WTC11 (cell line): Measurements from ENCODE around the gene NFATC1.

ENCODE experiments used
- ATF1 ChIP-seq: sonication (generic); formaldehyde crosslinking; IDR thresholded peaks from 2 replicates; pipeline ENCODE4 v1.8.1; 2023; ENCODE audit warnings: mild to moderate bottlenecking, moderate library complexity, missing genetic modification reagents
- CBFB ChIP-seq: sonication (generic); formaldehyde crosslinking; IDR thresholded peaks from 2 replicates; pipeline ENCODE4 v1.8.1; 2022; ENCODE audit warnings: mild to moderate bottlenecking, low read depth, missing genetic modification reagents
- ELF4 ChIP-seq: sonication (generic); formaldehyde crosslinking; IDR thresholded peaks from 2 replicates; pipeline ENCODE4 v1.8.1; 2022; ENCODE audit warnings: low read depth, mild to moderate bottlenecking, moderate library complexity, missing genetic modification reagents
- MYBL2 ChIP-seq: sonication (generic); formaldehyde crosslinking; IDR thresholded peaks from 2 replicates; pipeline ENCODE4 v1.8.1; 2023; ENCODE audit warnings: mild to moderate bottlenecking, moderate library complexity, missing genetic modification reagents
- SMAD3 ChIP-seq: sonication (generic); formaldehyde crosslinking; IDR thresholded peaks from 2 replicates; pipeline ENCODE4 v1.8.0; 2022; ENCODE audit warnings: missing genetic modification reagents, mild to moderate bottlenecking, borderline replicate concordance
- SP1 ChIP-seq: sonication (generic); formaldehyde crosslinking; conservative IDR thresholded peaks from 2 replicates; pipeline ENCODE4 v1.8.1; 2022; ENCODE audit warnings: missing genetic modification reagents
- TEAD4 ChIP-seq: sonication (generic); formaldehyde crosslinking; IDR thresholded peaks from 2 replicates; pipeline ENCODE4 v1.8.0; 2022; ENCODE audit warnings: mild to moderate bottlenecking, missing genetic modification reagents
- ZNF423 ChIP-seq: fragments of 250-450 bp; sonication (Bioruptor Pico); IDR thresholded peaks from 2 replicates; pipeline ENCODE4 v2.1.2; 2022; ENCODE audit warnings: mild to moderate bottlenecking, moderate library complexity
- TF ChIP-seq, protein P1 (sequence below): sonication (generic); formaldehyde crosslinking; IDR thresholded peaks from 2 replicates; pipeline ENCODE4 v1.8.0; 2023; ENCODE audit warnings: missing genetic modification reagents
- TF ChIP-seq, protein P2 (sequence below): sonication (generic); formaldehyde crosslinking; IDR thresholded peaks from 2 replicates; pipeline ENCODE4 v1.8.1; 2022; ENCODE audit warnings: low read depth, mild to moderate bottlenecking, moderate library complexity, missing genetic modification reagents, borderline replicate concordance
- TF ChIP-seq, protein P3 (sequence below): fragments of 200-600 bp; IDR thresholded peaks from 2 replicates; pipeline ENCODE4 v1.8.0; 2022; ENCODE audit warnings: antibody characterized with exemption
- TF ChIP-seq, protein P4 (sequence below): sonication (generic); formaldehyde crosslinking; IDR thresholded peaks from 2 replicates; pipeline ENCODE4 v1.8.0; 2022; ENCODE audit warnings: mild to moderate bottlenecking, missing genetic modification reagents
- TF ChIP-seq, protein P5 (sequence below): sonication (generic); formaldehyde crosslinking; IDR thresholded peaks from 2 replicates; pipeline ENCODE4 v1.8.1; 2023; ENCODE audit warnings: mild to moderate bottlenecking, missing genetic modification reagents, moderate library complexity
- TF ChIP-seq, protein P6 (sequence below): sonication (generic); formaldehyde crosslinking; IDR thresholded peaks from 2 replicates; pipeline ENCODE4 v1.8.1; 2022; ENCODE audit warnings: low read depth, missing genetic modification reagents, borderline replicate concordance

DNA sequence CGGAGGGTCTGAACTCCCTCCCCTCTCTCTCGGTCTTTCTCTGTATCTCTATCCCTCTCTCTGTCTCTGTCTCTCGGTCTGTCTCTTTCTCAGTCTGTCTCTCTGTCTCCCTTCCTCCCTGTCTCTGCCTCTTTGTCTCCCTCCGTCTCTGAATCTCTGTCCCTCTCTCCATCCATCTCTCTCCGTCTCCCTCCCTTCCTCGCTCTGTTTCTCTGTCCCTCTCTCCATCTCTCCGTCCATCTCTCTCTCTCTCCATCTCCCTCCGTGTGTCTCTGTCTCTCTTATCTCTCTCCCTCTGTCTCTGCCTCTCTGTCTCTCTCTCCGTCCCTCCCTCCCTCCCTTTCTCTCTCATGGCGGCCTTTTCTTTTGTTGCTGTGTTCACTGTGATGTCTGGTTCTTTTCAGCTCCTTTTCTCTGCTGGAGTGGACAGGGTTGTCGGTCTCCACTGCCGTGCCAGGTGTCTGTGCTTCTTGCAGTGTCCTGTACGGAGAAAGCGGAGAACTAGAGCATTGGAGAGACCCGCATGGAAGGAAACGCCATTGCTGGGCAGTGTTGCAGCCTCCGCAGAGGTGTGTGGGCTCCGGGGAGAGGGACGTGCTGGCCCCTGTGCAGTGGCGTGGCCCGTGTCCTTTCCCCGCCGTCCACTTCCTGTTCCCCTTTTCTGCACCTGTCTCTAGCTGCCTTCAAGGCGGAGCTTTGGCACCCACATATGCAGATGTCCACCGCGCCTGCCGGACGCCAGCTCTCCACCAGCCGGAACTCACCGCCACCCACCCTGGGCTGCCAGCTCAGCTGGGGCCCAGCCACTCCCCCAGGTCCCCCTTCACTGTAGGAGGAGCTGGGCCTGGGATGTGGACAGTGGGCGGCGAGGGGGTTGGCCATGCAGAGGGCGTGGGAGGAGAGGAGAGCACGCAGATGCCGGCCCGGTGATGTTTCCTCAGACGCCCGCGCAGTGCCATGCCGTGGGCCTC lies 113.1 kb downstream of the NFATC1 start:
- TF ChIP-seq SMAD3 (CRISPR knock-in tag) (no peak), ELF4 (CRISPR knock-in tag) (no peak), ZNF423 (CRISPR knock-in tag) (no peak), CBFB (no peak), TEAD4 (CRISPR knock-in tag) (no peak), SP1 (CRISPR knock-in tag) (no peak), ATF1 (CRISPR knock-in tag) (no peak), MYBL2 (CRISPR knock-in tag) (no peak)
- TF ChIP-seq, protein P1, sequence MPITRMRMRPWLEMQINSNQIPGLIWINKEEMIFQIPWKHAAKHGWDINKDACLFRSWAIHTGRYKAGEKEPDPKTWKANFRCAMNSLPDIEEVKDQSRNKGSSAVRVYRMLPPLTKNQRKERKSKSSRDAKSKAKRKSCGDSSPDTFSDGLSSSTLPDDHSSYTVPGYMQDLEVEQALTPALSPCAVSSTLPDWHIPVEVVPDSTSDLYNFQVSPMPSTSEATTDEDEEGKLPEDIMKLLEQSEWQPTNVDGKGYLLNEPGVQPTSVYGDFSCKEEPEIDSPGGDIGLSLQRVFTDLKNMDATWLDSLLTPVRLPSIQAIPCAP: no peak
- TF ChIP-seq, protein P2, sequence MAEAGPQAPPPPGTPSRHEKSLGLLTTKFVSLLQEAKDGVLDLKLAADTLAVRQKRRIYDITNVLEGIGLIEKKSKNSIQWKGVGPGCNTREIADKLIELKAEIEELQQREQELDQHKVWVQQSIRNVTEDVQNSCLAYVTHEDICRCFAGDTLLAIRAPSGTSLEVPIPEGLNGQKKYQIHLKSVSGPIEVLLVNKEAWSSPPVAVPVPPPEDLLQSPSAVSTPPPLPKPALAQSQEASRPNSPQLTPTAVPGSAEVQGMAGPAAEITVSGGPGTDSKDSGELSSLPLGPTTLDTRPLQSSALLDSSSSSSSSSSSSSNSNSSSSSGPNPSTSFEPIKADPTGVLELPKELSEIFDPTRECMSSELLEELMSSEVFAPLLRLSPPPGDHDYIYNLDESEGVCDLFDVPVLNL: no peak
- TF ChIP-seq, protein P3, sequence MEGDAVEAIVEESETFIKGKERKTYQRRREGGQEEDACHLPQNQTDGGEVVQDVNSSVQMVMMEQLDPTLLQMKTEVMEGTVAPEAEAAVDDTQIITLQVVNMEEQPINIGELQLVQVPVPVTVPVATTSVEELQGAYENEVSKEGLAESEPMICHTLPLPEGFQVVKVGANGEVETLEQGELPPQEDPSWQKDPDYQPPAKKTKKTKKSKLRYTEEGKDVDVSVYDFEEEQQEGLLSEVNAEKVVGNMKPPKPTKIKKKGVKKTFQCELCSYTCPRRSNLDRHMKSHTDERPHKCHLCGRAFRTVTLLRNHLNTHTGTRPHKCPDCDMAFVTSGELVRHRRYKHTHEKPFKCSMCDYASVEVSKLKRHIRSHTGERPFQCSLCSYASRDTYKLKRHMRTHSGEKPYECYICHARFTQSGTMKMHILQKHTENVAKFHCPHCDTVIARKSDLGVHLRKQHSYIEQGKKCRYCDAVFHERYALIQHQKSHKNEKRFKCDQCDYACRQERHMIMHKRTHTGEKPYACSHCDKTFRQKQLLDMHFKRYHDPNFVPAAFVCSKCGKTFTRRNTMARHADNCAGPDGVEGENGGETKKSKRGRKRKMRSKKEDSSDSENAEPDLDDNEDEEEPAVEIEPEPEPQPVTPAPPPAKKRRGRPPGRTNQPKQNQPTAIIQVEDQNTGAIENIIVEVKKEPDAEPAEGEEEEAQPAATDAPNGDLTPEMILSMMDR: no peak
- TF ChIP-seq, protein P4, sequence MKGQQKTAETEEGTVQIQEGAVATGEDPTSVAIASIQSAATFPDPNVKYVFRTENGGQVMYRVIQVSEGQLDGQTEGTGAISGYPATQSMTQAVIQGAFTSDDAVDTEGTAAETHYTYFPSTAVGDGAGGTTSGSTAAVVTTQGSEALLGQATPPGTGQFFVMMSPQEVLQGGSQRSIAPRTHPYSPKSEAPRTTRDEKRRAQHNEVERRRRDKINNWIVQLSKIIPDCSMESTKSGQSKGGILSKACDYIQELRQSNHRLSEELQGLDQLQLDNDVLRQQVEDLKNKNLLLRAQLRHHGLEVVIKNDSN (CRISPR knock-in tag): no peak
- TF ChIP-seq, protein P5, sequence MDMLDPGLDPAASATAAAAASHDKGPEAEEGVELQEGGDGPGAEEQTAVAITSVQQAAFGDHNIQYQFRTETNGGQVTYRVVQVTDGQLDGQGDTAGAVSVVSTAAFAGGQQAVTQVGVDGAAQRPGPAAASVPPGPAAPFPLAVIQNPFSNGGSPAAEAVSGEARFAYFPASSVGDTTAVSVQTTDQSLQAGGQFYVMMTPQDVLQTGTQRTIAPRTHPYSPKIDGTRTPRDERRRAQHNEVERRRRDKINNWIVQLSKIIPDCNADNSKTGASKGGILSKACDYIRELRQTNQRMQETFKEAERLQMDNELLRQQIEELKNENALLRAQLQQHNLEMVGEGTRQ: no peak
- TF ChIP-seq, protein P6, sequence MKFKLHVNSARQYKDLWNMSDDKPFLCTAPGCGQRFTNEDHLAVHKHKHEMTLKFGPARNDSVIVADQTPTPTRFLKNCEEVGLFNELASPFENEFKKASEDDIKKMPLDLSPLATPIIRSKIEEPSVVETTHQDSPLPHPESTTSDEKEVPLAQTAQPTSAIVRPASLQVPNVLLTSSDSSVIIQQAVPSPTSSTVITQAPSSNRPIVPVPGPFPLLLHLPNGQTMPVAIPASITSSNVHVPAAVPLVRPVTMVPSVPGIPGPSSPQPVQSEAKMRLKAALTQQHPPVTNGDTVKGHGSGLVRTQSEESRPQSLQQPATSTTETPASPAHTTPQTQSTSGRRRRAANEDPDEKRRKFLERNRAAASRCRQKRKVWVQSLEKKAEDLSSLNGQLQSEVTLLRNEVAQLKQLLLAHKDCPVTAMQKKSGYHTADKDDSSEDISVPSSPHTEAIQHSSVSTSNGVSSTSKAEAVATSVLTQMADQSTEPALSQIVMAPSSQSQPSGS (CRISPR knock-in tag): no peak
